Type B pancreatic cell (in vitro differentiated cells): ENCODE results near the gene TIE1. TPM values are rescaled to one million over a fixed set of nuclear protein-coding genes. Genes with fewer than 3 reads are reported as not detected.

Experiments used
- DNase-seq: peaks from one replicate; pipeline ENCODE4 v3.0.0; 2021; ENCODE audit warnings: mixed read lengths; ENCODE audit not compliant: unreplicated experiment; ENCODE audit errors: extremely low spot score
- H3K27ac Mint-ChIP-seq: 2 replicates; pipeline ENCODE4 v1.8.0; 2021; ENCODE audit warnings: mild to moderate bottlenecking, mixed read lengths
- H3K27me3 Mint-ChIP-seq: 2 replicates; pipeline ENCODE4 v1.8.0; 2021; ENCODE audit warnings: mixed read lengths
- H3K36me3 Mint-ChIP-seq: 2 replicates; pipeline ENCODE4 v1.8.0; 2021; ENCODE audit warnings: mixed read lengths
- H3K4me1 Mint-ChIP-seq: one replicate; pipeline ENCODE4 v1.8.0; 2021; ENCODE audit warnings: mixed read lengths; ENCODE audit not compliant: unreplicated experiment
- H3K4me3 Mint-ChIP-seq: 2 replicates; pipeline ENCODE4 v1.8.0; 2021; ENCODE audit warnings: mild to moderate bottlenecking, mixed read lengths
- H3K9me3 Mint-ChIP-seq: 2 replicates; pipeline ENCODE4 v1.8.0; 2021; ENCODE audit warnings: mixed read lengths
- CTCF ChIP-seq: fragments of 200-600 bp; sonication (generic); conservative IDR thresholded peaks from 2 replicates; pipeline ENCODE4 v1.5.0; 2021; ENCODE audit warnings: antibody characterized with exemption, mild to moderate bottlenecking
- total RNA-seq: library from RNA; stranded (reverse); gene quantifications from 2 replicates; pipeline ENCODE4 v1.2.1, GENCODE V29; 2021; ENCODE audit warnings: low replicate concordance

TIE1 gene
- total RNA-seq, 1 donor from 2014 or later = 1.3 TPM

- no peaks in the 10 kb centered on the region for H3K4me1 Mint-ChIP-seq
- no peak overlapping the region for H3K27ac Mint-ChIP-seq
- peaks cover 5% of the 10 kb centered on the region for H3K27me3 Mint-ChIP-seq
- H3K9me3 Mint-ChIP-seq = no peaks in the 10 kb centered on the region
- no peak for DNase-seq
- no peak overlapping the region for H3K4me3 Mint-ChIP-seq
- no peak for TF ChIP-seq CTCF
- H3K36me3 Mint-ChIP-seq = no peaks in the 10 kb centered on the region
Observed at GRCh38 chr1:43339584-43340232, 38.9 kb downstream of the TIE1 start.

GRCh38 chr1:43340559-43340958 lies 39.8 kb downstream of the TIE1 start:
- Mint-ChIP-seq H3K9me3 (no peaks in the 10 kb centered on the region), H3K4me3 (no peak overlapping the region), H3K4me1 (no peaks in the 10 kb centered on the region), H3K36me3 (no peaks in the 10 kb centered on the region), H3K27ac (no peak overlapping the region), H3K27me3 (peaks cover 4% of the 10 kb centered on the region)
- no peak for TF ChIP-seq CTCF
- no peak for DNase-seq

GRCh38 chr1:43344267-43344850 lies 43.6 kb downstream of the TIE1 start:
- no peaks in the 10 kb centered on the region for H3K36me3 Mint-ChIP-seq
- H3K27me3 Mint-ChIP-seq = peaks cover 8% of the 10 kb centered on the region
- DNase-seq = no peak
- no peak overlapping the region for H3K4me3 Mint-ChIP-seq
- H3K4me1 Mint-ChIP-seq = peaks cover 2% of the 10 kb centered on the region
- H3K27ac Mint-ChIP-seq = peak overlapping the region; percentile 13
- TF ChIP-seq CTCF = no peak
- no peaks in the 10 kb centered on the region for H3K9me3 Mint-ChIP-seq

GRCh38 chr1:43345120-43345519 lies 44.3 kb downstream of the TIE1 start:
- no peak for TF ChIP-seq CTCF
- peaks cover 8% of the 10 kb centered on the region for H3K27me3 Mint-ChIP-seq
- no peak for DNase-seq
- no peaks in the 10 kb centered on the region for H3K36me3 Mint-ChIP-seq
- no peak overlapping the region for H3K4me3 Mint-ChIP-seq
- no peaks in the 10 kb centered on the region for H3K9me3 Mint-ChIP-seq
- H3K4me1 Mint-ChIP-seq = peaks cover 7% of the 10 kb centered on the region
- H3K27ac Mint-ChIP-seq = no peak overlapping the region

- no peak overlapping the region for H3K27ac Mint-ChIP-seq
- H3K27me3 Mint-ChIP-seq = peaks cover 4% of the 10 kb centered on the region
- DNase-seq = no peak
- H3K4me3 Mint-ChIP-seq = no peak overlapping the region
- H3K9me3 Mint-ChIP-seq = no peaks in the 10 kb centered on the region
- TF ChIP-seq CTCF = no peak
- H3K36me3 Mint-ChIP-seq = no peaks in the 10 kb centered on the region
- H3K4me1 Mint-ChIP-seq = peaks cover 7% of the 10 kb centered on the region
Observed at GRCh38 chr1:43346636-43347035, 45.9 kb downstream of the TIE1 start.
